CD8-positive, alpha-beta memory T cell (primary cell): ENCODE measurements around the gene PTPRT. TPM values are rescaled to one million over a fixed set of nuclear protein-coding genes. Genes with fewer than 3 reads are reported as not detected.

ENCODE experiments used
- CTCF ChIA-PET: fragments of 350-600 bp; sonication (Branson Sonifier 250); formaldehyde crosslinking; loops from one replicate; lab custom pipeline; 2021; ENCODE audit warnings: antibody characterized with exemption; lab: Charles Lee
- POLR2A ChIA-PET: fragments of 350-600 bp; sonication (Branson Sonifier 250); formaldehyde crosslinking; loops from one replicate; lab custom pipeline; 2021; ENCODE audit warnings: antibody characterized with exemption; lab: Charles Lee
- DNase-seq, 5 donors: peaks; one replicate each; pipeline versions ENCODE4 v3.0.0 to v3.0.0-alpha.2; 2020 to 2022; ENCODE audit warnings: mixed read lengths in 1 of 5
- H3K27ac ChIP-seq: one replicate; pipeline ENCODE4 v1.7.0; 2013; ENCODE audit warnings: low read depth, mild to moderate bottlenecking, low read length, moderate library complexity
- H3K27me3 ChIP-seq: 2 replicates; pipeline ENCODE4 v1.7.0; 2013; ENCODE audit warnings: low read length, mild to moderate bottlenecking; ENCODE audit not compliant: insufficient read depth, poor library complexity, severe bottlenecking
- H3K36me3 ChIP-seq: 2 replicates; pipeline ENCODE4 v1.7.0; 2013; ENCODE audit warnings: mild to moderate bottlenecking, low read length, moderate library complexity; ENCODE audit not compliant: insufficient read depth
- H3K4me1 ChIP-seq: 2 replicates; pipeline ENCODE4 v1.7.0; 2013; ENCODE audit warnings: mild to moderate bottlenecking, low read length, moderate library complexity; ENCODE audit not compliant: insufficient read depth
- H3K4me3 ChIP-seq: 2 replicates; pipeline ENCODE4 v1.7.0; 2013; ENCODE audit warnings: mild to moderate bottlenecking, low read length
- H3K9me3 ChIP-seq: 2 replicates; pipeline ENCODE4 v1.7.0; 2013; ENCODE audit warnings: mild to moderate bottlenecking, low read length
- H3K27ac Mint-ChIP-seq, 8 donors: one replicate each; pipeline ENCODE4 v1.8.0; 2020 to 2021; ENCODE audit warnings: mixed read lengths in 8 of 8, mild to moderate bottlenecking in 6 of 8, inconsistent platforms in 3 of 8, moderate library complexity in 3 of 8
- H3K27me3 Mint-ChIP-seq, 2 donors: one replicate each; pipeline ENCODE4 v1.8.0; 2020 to 2021; ENCODE audit warnings: mixed read lengths in 2 of 2, mild to moderate bottlenecking in 1 of 2, moderate library complexity in 1 of 2
- H3K36me3 Mint-ChIP-seq, 3 donors: one replicate each; pipeline ENCODE4 v1.8.0; 2020 to 2021; ENCODE audit warnings: mixed read lengths in 3 of 3, inconsistent platforms in 1 of 3, mild to moderate bottlenecking in 1 of 3
- H3K4me1 Mint-ChIP-seq, 3 donors: one replicate each; pipeline ENCODE4 v1.8.0; 2020 to 2021; ENCODE audit warnings: mixed read lengths in 3 of 3, inconsistent platforms in 1 of 3, mild to moderate bottlenecking in 1 of 3
- H3K4me3 Mint-ChIP-seq, 7 donors: one replicate each; pipeline ENCODE4 v1.8.0; 2020 to 2021; ENCODE audit warnings: mixed read lengths in 7 of 7, mild to moderate bottlenecking in 6 of 7, moderate library complexity in 4 of 7, inconsistent platforms in 2 of 7
- H3K9me3 Mint-ChIP-seq, 5 donors: one replicate each; pipeline ENCODE4 v1.8.0; 2020 to 2022; ENCODE audit warnings: mixed read lengths in 5 of 5, mild to moderate bottlenecking in 3 of 5, moderate library complexity in 2 of 5, inconsistent platforms in 1 of 5
- polyA plus RNA-seq: library from polyadenylated mRNA; unstranded; fragments of 300-500 nt; fragmentation: Illumina TruSeq; gene quantifications from one replicate; pipeline ENCODE4 v1.2.3, GENCODE V29; 2021
- total RNA-seq, 2 experiments: library from RNA; stranded (reverse); gene quantifications; one replicate each; pipeline ENCODE4 v1.2.3, GENCODE V29; 2021

Gene PTPRT
- total and polyA plus RNA-seq, 3 experiments from 2014 or later, result not detected

DNA sequence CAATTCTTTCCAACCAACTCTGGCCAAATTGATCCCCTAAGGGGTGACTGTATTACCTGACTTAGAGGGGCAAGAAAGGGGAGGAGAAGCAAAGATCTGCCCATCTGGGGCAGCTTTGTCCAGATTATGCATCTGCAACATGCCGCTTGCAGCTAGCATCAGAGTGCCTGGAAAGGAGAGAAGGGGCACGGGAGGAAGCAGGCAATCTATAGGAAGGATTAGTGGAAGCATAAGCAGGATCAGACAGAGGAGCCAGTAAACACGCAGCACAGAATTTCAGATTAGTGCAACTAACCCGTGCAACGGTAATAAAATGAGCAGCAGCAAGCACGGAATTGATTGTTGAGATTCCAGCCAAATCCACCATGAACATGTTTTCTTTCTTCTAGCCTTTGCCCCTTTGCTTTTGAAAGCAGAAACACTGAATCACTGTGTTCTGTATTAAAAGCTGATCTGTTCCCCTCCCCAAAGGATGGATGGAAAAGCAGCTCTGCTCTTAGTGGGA, 927.9 kb downstream of the PTPRT start:
- Mint-ChIP-seq H3K27ac (no peak overlapping the region), H3K36me3 (no peaks in the 10 kb centered on the region), H3K4me3 (no peak overlapping the region), H3K4me1 (no peaks in the 10 kb centered on the region), H3K27me3 (no peaks in the 10 kb centered on the region), H3K9me3 (peaks cover 4 to 12% (median 10%) of the 10 kb centered on the region in 5 donors)
- H3K36me3 ChIP-seq, result no peaks in the 10 kb centered on the region
- H3K4me3 ChIP-seq, result no peak overlapping the region
- ChIA-PET CTCF (no interaction called here), POLR2A (no interaction called here)
- H3K27ac ChIP-seq, result no peak overlapping the region
- H3K27me3 ChIP-seq, result no peaks in the 10 kb centered on the region
- no peak for DNase-seq
- no peaks in the 10 kb centered on the region for H3K9me3 ChIP-seq
- no peaks in the 10 kb centered on the region for H3K4me1 ChIP-seq

- no peaks in the 10 kb centered on the region for H3K27me3 Mint-ChIP-seq
- H3K4me3 Mint-ChIP-seq, result no peak overlapping the region
- Histone ChIP-seq H3K4me3 (no peak overlapping the region), H3K27me3 (no peaks in the 10 kb centered on the region), H3K9me3 (no peaks in the 10 kb centered on the region), H3K27ac (no peak overlapping the region), H3K4me1 (no peaks in the 10 kb centered on the region), H3K36me3 (no peaks in the 10 kb centered on the region)
- H3K9me3 Mint-ChIP-seq, result peaks cover 2 to 14% (median 9%) of the 10 kb centered on the region in 5 donors
- H3K4me1 Mint-ChIP-seq, result no peaks in the 10 kb centered on the region
- ChIA-PET CTCF (no interaction called here), POLR2A (no interaction called here)
- DNase-seq, result no peak
- no peaks in the 10 kb centered on the region for H3K36me3 Mint-ChIP-seq
- no peak overlapping the region for H3K27ac Mint-ChIP-seq
These were observed 929.5 kb downstream of the PTPRT start for GRCh38 chr20:42260184-42260583.

GRCh38 chr20:42259389-42259788, 930.3 kb downstream of the PTPRT start:
- no peak overlapping the region for H3K4me3 ChIP-seq
- ChIA-PET POLR2A (no interaction called here), CTCF (no interaction called here)
- Mint-ChIP-seq H3K27me3 (no peaks in the 10 kb centered on the region), H3K27ac (no peak overlapping the region), H3K36me3 (no peaks in the 10 kb centered on the region), H3K4me3 (no peak overlapping the region), H3K4me1 (no peaks in the 10 kb centered on the region), H3K9me3 (peaks cover 2 to 10% (median 7%) of the 10 kb centered on the region in 5 donors)
- no peak overlapping the region for H3K27ac ChIP-seq
- no peaks in the 10 kb centered on the region for H3K4me1 ChIP-seq
- no peaks in the 10 kb centered on the region for H3K36me3 ChIP-seq
- no peaks in the 10 kb centered on the region for H3K9me3 ChIP-seq
- no peak for DNase-seq
- H3K27me3 ChIP-seq, result no peaks in the 10 kb centered on the region

DNA sequence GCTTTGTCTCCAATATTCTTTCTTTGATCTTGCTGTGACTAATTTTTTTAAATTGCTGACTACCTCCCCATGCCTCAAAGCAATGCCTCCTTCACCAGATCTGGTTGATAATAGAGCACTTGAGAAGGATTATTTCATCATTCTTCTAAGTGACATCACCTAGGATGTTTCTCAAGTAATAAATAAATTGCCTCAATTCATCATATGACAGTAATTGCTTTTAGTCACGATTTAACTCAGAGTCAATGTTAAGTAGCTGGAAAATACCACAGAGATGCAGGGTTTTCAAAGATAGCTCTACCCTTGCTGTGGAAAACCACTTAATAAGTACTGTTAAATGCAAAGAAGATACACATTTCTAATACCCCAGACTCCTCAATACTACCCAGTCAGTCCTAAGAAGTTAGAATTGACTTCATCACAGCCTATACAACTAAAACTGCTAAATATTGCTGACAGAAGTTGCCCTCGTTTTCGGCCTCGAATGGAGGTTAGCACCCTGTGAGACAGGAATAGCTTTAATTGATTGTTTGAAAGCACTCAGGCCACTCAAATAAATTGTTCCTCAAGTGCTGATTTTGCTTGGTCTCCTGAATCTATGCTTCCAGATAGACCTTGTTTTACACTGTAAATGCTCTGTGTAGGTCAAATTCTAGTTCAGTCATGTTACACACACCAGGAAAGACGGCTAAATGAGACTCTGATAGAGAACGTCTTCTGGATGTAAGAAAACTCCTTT, 931.0 kb downstream of the PTPRT start:
- Histone ChIP-seq H3K4me3 (no peak overlapping the region), H3K27ac (no peak overlapping the region), H3K9me3 (no peaks in the 10 kb centered on the region), H3K36me3 (no peaks in the 10 kb centered on the region), H3K27me3 (no peaks in the 10 kb centered on the region), H3K4me1 (no peaks in the 10 kb centered on the region)
- ChIA-PET POLR2A (no interaction called here), CTCF (no interaction called here)
- Mint-ChIP-seq H3K4me3 (no peak overlapping the region), H3K27ac (no peak overlapping the region), H3K4me1 (no peaks in the 10 kb centered on the region), H3K9me3 (peaks cover 2 to 13% (median 7%) of the 10 kb centered on the region in 5 donors), H3K27me3 (no peaks in the 10 kb centered on the region), H3K36me3 (no peaks in the 10 kb centered on the region)
- no peak for DNase-seq

GRCh38 chr20:42255821-42256220, 933.9 kb downstream of the PTPRT start:
- CTCF ChIA-PET, result no interaction called here
- H3K4me3 Mint-ChIP-seq, result no peak overlapping the region
- no peaks in the 10 kb centered on the region for H3K36me3 Mint-ChIP-seq
- H3K4me1 ChIP-seq, result no peaks in the 10 kb centered on the region
- peaks cover 0 to 19% (median 11%) of the 10 kb centered on the region in 5 donors for H3K9me3 Mint-ChIP-seq
- no peak overlapping the region for H3K27ac Mint-ChIP-seq
- H3K9me3 ChIP-seq, result no peaks in the 10 kb centered on the region
- no peaks in the 10 kb centered on the region for H3K4me1 Mint-ChIP-seq
- H3K27ac ChIP-seq, result no peak overlapping the region
- no peaks in the 10 kb centered on the region for H3K27me3 Mint-ChIP-seq
- POLR2A ChIA-PET, result no interaction called here
- DNase-seq, result no peak
- no peaks in the 10 kb centered on the region for H3K36me3 ChIP-seq
- H3K4me3 ChIP-seq, result no peak overlapping the region
- no peaks in the 10 kb centered on the region for H3K27me3 ChIP-seq

GRCh38 chr20:42254673-42255072, 935.0 kb downstream of the PTPRT start:
- no peaks in the 10 kb centered on the region for H3K27me3 Mint-ChIP-seq
- Histone ChIP-seq H3K27me3 (no peaks in the 10 kb centered on the region), H3K4me1 (no peaks in the 10 kb centered on the region), H3K4me3 (no peak overlapping the region), H3K9me3 (no peaks in the 10 kb centered on the region), H3K27ac (no peak overlapping the region), H3K36me3 (no peaks in the 10 kb centered on the region)
- DNase-seq, result no peak
- peaks cover 0 to 21% (median 8%) of the 10 kb centered on the region in 5 donors for H3K9me3 Mint-ChIP-seq
- H3K4me3 Mint-ChIP-seq, result no peak overlapping the region
- no peaks in the 10 kb centered on the region for H3K4me1 Mint-ChIP-seq
- no peak overlapping the region for H3K27ac Mint-ChIP-seq
- POLR2A ChIA-PET, result no interaction called here
- no peaks in the 10 kb centered on the region for H3K36me3 Mint-ChIP-seq
- CTCF ChIA-PET, result no interaction called here

GRCh38 chr20:42252116-42252515, 937.6 kb downstream of the PTPRT start:
- H3K36me3 Mint-ChIP-seq, result peaks cover 0 to 2% (median 0%) of the 10 kb centered on the region in 3 donors
- CTCF ChIA-PET, result no interaction called here
- no peak for DNase-seq
- Histone ChIP-seq H3K4me3 (no peak overlapping the region), H3K27ac (no peak overlapping the region), H3K4me1 (no peaks in the 10 kb centered on the region), H3K27me3 (no peaks in the 10 kb centered on the region), H3K36me3 (no peaks in the 10 kb centered on the region), H3K9me3 (no peaks in the 10 kb centered on the region)
- H3K27me3 Mint-ChIP-seq, result no peaks in the 10 kb centered on the region
- POLR2A ChIA-PET, result no interaction called here
- H3K9me3 Mint-ChIP-seq, result peaks cover 4 to 21% (median 7%) of the 10 kb centered on the region in 5 donors
- no peaks in the 10 kb centered on the region for H3K4me1 Mint-ChIP-seq
- no peak overlapping the region for H3K4me3 Mint-ChIP-seq
- no peak overlapping the region for H3K27ac Mint-ChIP-seq

DNA sequence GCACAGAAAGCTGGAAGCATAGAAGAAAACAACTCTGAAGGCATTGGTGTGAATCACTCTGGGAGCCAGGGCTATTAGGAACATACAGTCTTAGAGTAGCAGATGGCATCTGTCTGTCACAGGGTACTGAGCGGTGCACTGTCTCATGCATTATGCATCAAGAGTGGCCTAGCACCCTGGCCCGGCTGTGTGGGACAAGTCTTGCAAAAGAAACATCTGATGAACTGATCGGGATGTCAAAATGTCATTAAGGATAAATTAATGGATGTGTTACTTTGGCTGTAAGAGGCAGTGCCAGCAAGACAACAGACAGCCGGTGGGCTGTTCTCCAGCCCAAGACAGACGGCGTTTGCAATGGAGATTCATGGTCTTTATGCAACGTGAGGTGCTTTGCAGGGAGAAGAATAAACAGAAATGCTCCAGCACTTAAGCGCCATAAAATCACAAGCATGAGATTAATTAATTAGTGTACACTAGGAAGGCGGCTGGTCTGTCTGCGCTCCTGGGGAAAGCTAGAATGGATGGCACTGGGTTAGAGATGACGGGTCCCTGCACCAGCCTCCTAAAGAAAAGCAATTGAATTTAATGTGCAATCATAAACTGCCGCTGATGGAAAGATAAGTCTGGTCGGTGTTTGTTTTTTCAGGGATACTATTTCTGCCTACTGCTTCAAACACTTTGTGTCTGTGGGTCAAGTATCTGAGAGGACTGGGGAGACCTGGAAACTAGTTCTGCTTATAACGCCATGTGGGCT, 970.9 kb downstream of the PTPRT start:
- POLR2A ChIA-PET, result no interaction called here
- Histone ChIP-seq H3K9me3 (no peaks in the 10 kb centered on the region), H3K27ac (no peak overlapping the region), H3K4me3 (no peak overlapping the region), H3K27me3 (no peaks in the 10 kb centered on the region), H3K36me3 (no peaks in the 10 kb centered on the region), H3K4me1 (no peaks in the 10 kb centered on the region)
- DNase-seq, result no peak
- H3K27me3 Mint-ChIP-seq, result no peaks in the 10 kb centered on the region
- H3K4me3 Mint-ChIP-seq, result no peak overlapping the region
- H3K4me1 Mint-ChIP-seq, result no peaks in the 10 kb centered on the region
- peaks cover 5 to 16% (median 7%) of the 10 kb centered on the region in 5 donors for H3K9me3 Mint-ChIP-seq
- no peaks in the 10 kb centered on the region for H3K36me3 Mint-ChIP-seq
- CTCF ChIA-PET, result no interaction called here
- H3K27ac Mint-ChIP-seq, result no peak overlapping the region
